A673 (cell line): ENCODE measurements around the gene PCYT1A. TPM values are rescaled to one million over a fixed set of nuclear protein-coding genes. Genes with fewer than 3 reads are reported as not detected.

Experiments used
- BruUV-seq: library from RNA; stranded (reverse); fragments of 400-500 nt; replicated peaks from 2 replicates; lab custom pipeline; 2021; lab: Mats Ljungman, UMichigan
- CTCF ChIA-PET: fragments of 300-600 bp; sonication (Branson Sonifier 250); formaldehyde crosslinking; loops from one replicate; lab custom pipeline; 2022; ENCODE audit warnings: antibody characterized with exemption; lab: Charles Lee
- POLR2A ChIA-PET: fragments of 300-600 bp; sonication (Branson Sonifier 250); formaldehyde crosslinking; loops from one replicate; lab custom pipeline; 2022; ENCODE audit warnings: antibody characterized with exemption; ENCODE audit not compliant: low non-redundant PET; lab: Charles Lee
- DNase-seq: peaks from one replicate; pipeline ENCODE4 v3.0.0-alpha.2; 2015; ENCODE audit warnings: low spot score
- H3K27ac ChIP-seq: fragments of 200-600 bp; sonication (generic); 2 replicates; pipeline ENCODE4 v1.5.1; 2016; ENCODE audit warnings: mixed run types, low read depth, mild to moderate bottlenecking, mixed read lengths, antibody characterized with exemption, low read length; ENCODE audit not compliant: poor library complexity, severe bottlenecking
- H3K27me3 ChIP-seq: fragments of 200-600 bp; sonication (generic); replicated peaks from 2 replicates; pipeline ENCODE4 v1.6.1; 2017; ENCODE audit warnings: mixed run types, low read depth, mild to moderate bottlenecking, mixed read lengths, antibody characterized with exemption, low read length; ENCODE audit not compliant: insufficient read depth, poor library complexity
- H3K36me3 ChIP-seq: fragments of 200-600 bp; sonication (generic); 2 replicates; pipeline ENCODE4 v1.6.1; 2016; ENCODE audit warnings: mixed run types, mild to moderate bottlenecking, mixed read lengths, antibody characterized with exemption, low read length; ENCODE audit not compliant: insufficient read depth, poor library complexity, severe bottlenecking
- H3K4me1 ChIP-seq: fragments of 200-600 bp; sonication (generic); 2 replicates; pipeline ENCODE4 v1.6.1; 2017; ENCODE audit warnings: mixed run types, mild to moderate bottlenecking, mixed read lengths, antibody characterized with exemption, low read length; ENCODE audit not compliant: insufficient read depth, poor library complexity, severe bottlenecking
- H3K4me3 ChIP-seq: fragments of 200-600 bp; sonication (generic); 2 replicates; pipeline ENCODE4 v1.5.1; 2016; ENCODE audit warnings: low read depth, mixed run types, mild to moderate bottlenecking, mixed read lengths, low read length; ENCODE audit not compliant: poor library complexity, severe bottlenecking
- H3K9me3 ChIP-seq: fragments of 200-600 bp; sonication (generic); 2 replicates; pipeline ENCODE4 v1.6.1; 2016; ENCODE audit warnings: mixed run types, low read depth, mild to moderate bottlenecking, mixed read lengths, antibody characterized with exemption, low read length; ENCODE audit not compliant: poor library complexity, severe bottlenecking
- EZH2 ChIP-seq: fragments of 200-600 bp; sonication (generic); IDR thresholded peaks from 2 replicates; pipeline ENCODE4 v1.6.1; 2017; ENCODE audit warnings: borderline replicate concordance, low read depth, mild to moderate bottlenecking, mixed read lengths, antibody characterized with exemption, low read length; ENCODE audit not compliant: poor library complexity, severe bottlenecking
- intact Hi-C: fragments of 100-400 bp; cut with micrococcal nuclease; formaldehyde crosslinking; loops from one replicate; pipeline ENCODE4 v1.10.0; 2022; ENCODE audit not compliant: unreplicated experiment
- total RNA-seq: library from RNA; stranded (reverse); gene quantifications from 2 replicates; pipeline ENCODE4 v1.2.3, GENCODE V29; 2021
- TF ChIP-seq, protein P1 (sequence below): fragments of 300-800, 200-600 bp; sonication (generic); conservative IDR thresholded peaks from 2 replicates; pipeline ENCODE4 v1.5.1; 2017; ENCODE audit warnings: low read depth, mild to moderate bottlenecking, antibody characterized with exemption, low read length, moderate library complexity, mixed read lengths

PCYT1A gene
- total RNA-seq, 1 experiment from 2014 or later: 62.3 TPM

- Histone ChIP-seq H3K36me3 (no peaks in the 10 kb centered on the region), H3K27ac (no peak overlapping the region), H3K27me3 (no peaks in the 10 kb centered on the region), H3K4me1 (no peaks in the 10 kb centered on the region), H3K9me3 (no peaks in the 10 kb centered on the region), H3K4me3 (no peak overlapping the region)
- no peak for TF ChIP-seq EZH2
- TF ChIP-seq, protein P1, sequence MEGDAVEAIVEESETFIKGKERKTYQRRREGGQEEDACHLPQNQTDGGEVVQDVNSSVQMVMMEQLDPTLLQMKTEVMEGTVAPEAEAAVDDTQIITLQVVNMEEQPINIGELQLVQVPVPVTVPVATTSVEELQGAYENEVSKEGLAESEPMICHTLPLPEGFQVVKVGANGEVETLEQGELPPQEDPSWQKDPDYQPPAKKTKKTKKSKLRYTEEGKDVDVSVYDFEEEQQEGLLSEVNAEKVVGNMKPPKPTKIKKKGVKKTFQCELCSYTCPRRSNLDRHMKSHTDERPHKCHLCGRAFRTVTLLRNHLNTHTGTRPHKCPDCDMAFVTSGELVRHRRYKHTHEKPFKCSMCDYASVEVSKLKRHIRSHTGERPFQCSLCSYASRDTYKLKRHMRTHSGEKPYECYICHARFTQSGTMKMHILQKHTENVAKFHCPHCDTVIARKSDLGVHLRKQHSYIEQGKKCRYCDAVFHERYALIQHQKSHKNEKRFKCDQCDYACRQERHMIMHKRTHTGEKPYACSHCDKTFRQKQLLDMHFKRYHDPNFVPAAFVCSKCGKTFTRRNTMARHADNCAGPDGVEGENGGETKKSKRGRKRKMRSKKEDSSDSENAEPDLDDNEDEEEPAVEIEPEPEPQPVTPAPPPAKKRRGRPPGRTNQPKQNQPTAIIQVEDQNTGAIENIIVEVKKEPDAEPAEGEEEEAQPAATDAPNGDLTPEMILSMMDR: no peak
- ChIA-PET POLR2A (no interaction called here), CTCF (no interaction called here)
- no peak for DNase-seq
- no TSS peak for BruUV-seq
- intact Hi-C loops: no loop called here
Measured at GRCh38 chr3:196192524-196193051, 94.9 kb downstream of the PCYT1A start.

DNA sequence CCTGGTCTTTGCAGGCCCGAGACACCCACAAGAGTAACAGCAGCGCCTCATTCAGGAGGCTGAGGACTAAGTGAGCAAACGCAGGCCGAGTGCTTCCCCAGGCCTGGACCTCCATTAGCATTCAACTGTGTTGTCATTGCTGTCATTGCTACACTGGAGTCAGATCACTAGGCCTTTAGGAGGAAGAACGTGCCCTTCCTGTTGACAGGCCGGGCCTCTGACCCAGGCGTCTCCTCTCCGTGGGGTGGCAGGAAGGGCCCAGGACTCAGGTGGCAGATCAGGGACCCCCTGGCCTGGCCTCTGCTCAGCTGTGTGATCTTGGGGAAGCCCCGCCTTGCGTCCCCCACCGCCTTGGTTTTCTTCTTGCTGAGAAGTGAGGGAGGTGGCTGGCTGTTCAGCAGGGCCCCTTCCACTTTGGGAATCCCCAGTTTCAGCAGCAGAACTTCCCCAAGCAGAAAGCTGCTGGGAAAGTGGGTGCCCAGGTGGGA, 95.4 kb downstream of the PCYT1A start:
- no TSS peak for BruUV-seq
- no peak for DNase-seq
- no peaks in the 10 kb centered on the region for H3K36me3 ChIP-seq
- H3K27me3 ChIP-seq: no peaks in the 10 kb centered on the region
- POLR2A ChIA-PET: no interaction called here
- TF ChIP-seq, protein P1: peak; percentile 32; the same call in 1 of the 2 replicates
- no peak for TF ChIP-seq EZH2
- intact Hi-C loops: no loop called here
- no peaks in the 10 kb centered on the region for H3K4me1 ChIP-seq
- CTCF ChIA-PET: no interaction called here
- H3K4me3 ChIP-seq: no peak overlapping the region
- H3K9me3 ChIP-seq: no peaks in the 10 kb centered on the region
- no peak overlapping the region for H3K27ac ChIP-seq

GRCh38 chr3:196189566-196190347, 97.8 kb downstream of the PCYT1A start:
- no peak for DNase-seq
- CTCF ChIA-PET: no interaction called here
- no peak for TF ChIP-seq EZH2
- TF ChIP-seq, protein P1: no peak

More at GRCh38 chr3:196189566-196190347, 97.8 kb downstream of the PCYT1A start:
- Histone ChIP-seq H3K36me3 (no peaks in the 10 kb centered on the region), H3K27me3 (no peaks in the 10 kb centered on the region), H3K9me3 (no peaks in the 10 kb centered on the region), H3K4me1 (no peaks in the 10 kb centered on the region), H3K4me3 (no peak overlapping the region), H3K27ac (no peak overlapping the region)
- POLR2A ChIA-PET: interaction anchor here (0.6 kb wide), 1 partner anchor 295 kb away, joined by 15 read pairs; no protein-coding TSS in a partner anchor
- intact Hi-C loops: no loop called here
- BruUV-seq: no TSS peak
